Stimulated activated CD4-positive, alpha-beta T cell treated with anti-CD3 and anti-CD28 coated beads, Interleukin-2, amount 100 ng/mL, for 24 hours (primary cell): ENCODE measurements around the gene GEMIN4.
A peak's percentile ranks its signal among the peaks of the same experiment; 100 is the strongest.
"Not testable (repeated sequence)": the region's sequence is repeated elsewhere in the genome, so short reads cannot be mapped to it uniquely, and the experiment has no call there.

Experiments used
- DNase-seq, 2 donors: peaks; one replicate each; pipeline ENCODE4 v3.0.0-alpha.2; 2020

GEMIN4 gene

GRCh38 chr17:737561-738113 lies 14.4 kb downstream of the GEMIN4 start:
- no peak for DNase-seq

- no peak for DNase-seq
Observed at GRCh38 chr17:733743-734142, 18.3 kb downstream of the GEMIN4 start.

- DNase-seq = peak; percentile 38 to 68
Observed at GRCh38 chr17:732902-733720, 19.0 kb downstream of the GEMIN4 start.

- peak; percentile 48 to 72 for DNase-seq
Observed at GRCh38 chr17:732067-732901, 19.8 kb downstream of the GEMIN4 start, which contains the start of gene TLCD3A. Gene TLCD3A, plus strand, starts transcription at chr17:732596. Its CDS starts 52 bp downstream, at chr17:732648.

- no peak for DNase-seq
Observed at GRCh38 chr17:731644-732066, 20.4 kb downstream of the GEMIN4 start.

GRCh38 chr17:728911-729310 lies 23.2 kb downstream of the GEMIN4 start:
- DNase-seq = no peak

GRCh38 chr17:726271-726919 lies 25.7 kb downstream of the GEMIN4 start:
- DNase-seq = no peak

- no peak for DNase-seq
Observed at GRCh38 chr17:725746-726145, 26.3 kb downstream of the GEMIN4 start.

GRCh38 chr17:725084-725483 lies 27.0 kb downstream of the GEMIN4 start:
- no peak for DNase-seq

GRCh38 chr17:721540-721937 lies 30.5 kb downstream of the GEMIN4 start:
- no peak for DNase-seq

- no peak for DNase-seq
Observed at GRCh38 chr17:720706-721539, 31.1 kb downstream of the GEMIN4 start.

GRCh38 chr17:718075-718474 lies 34.0 kb downstream of the GEMIN4 start:
- DNase-seq = no peak

GRCh38 chr17:708132-708531 lies 43.9 kb downstream of the GEMIN4 start:
- DNase-seq = no peak

GRCh38 chr17:705863-706262 lies 46.2 kb downstream of the GEMIN4 start:
- DNase-seq = no peak

- DNase-seq = no peak
Observed at GRCh38 chr17:705011-705410, 47.1 kb downstream of the GEMIN4 start.

GRCh38 chr17:704111-704864 lies 47.8 kb downstream of the GEMIN4 start:
- no peak for DNase-seq

- no peak for DNase-seq
Observed at GRCh38 chr17:703081-703875, 48.8 kb downstream of the GEMIN4 start.

GRCh38 chr17:700504-701094 lies 51.5 kb downstream of the GEMIN4 start:
- no peak for DNase-seq

GRCh38 chr17:699345-699744 lies 52.7 kb downstream of the GEMIN4 start:
- DNase-seq = no peak

GRCh38 chr17:698096-698495 lies 54.0 kb downstream of the GEMIN4 start:
- not testable (repeated sequence) for DNase-seq
